Hindlimb muscle (tissue), 1 donor: ENCODE data around the gene LARP1. TPM values are rescaled to one million over a fixed set of nuclear protein-coding genes. Genes with fewer than 3 reads are reported as not detected.

ENCODE experiments used
- DNase-seq: peaks from one replicate; pipeline ENCODE4 v3.0.0-alpha.2; 2013
- polyA plus RNA-seq: library from polyadenylated mRNA; unstranded; fragments of 120-200 nt; gene quantifications from one replicate; pipeline ENCODE4 v1.2.1, GENCODE V29; 2013; ENCODE audit not compliant: insufficient read length

Gene LARP1
- polyA plus RNA-seq, 1 donor: 109 TPM

DNA sequence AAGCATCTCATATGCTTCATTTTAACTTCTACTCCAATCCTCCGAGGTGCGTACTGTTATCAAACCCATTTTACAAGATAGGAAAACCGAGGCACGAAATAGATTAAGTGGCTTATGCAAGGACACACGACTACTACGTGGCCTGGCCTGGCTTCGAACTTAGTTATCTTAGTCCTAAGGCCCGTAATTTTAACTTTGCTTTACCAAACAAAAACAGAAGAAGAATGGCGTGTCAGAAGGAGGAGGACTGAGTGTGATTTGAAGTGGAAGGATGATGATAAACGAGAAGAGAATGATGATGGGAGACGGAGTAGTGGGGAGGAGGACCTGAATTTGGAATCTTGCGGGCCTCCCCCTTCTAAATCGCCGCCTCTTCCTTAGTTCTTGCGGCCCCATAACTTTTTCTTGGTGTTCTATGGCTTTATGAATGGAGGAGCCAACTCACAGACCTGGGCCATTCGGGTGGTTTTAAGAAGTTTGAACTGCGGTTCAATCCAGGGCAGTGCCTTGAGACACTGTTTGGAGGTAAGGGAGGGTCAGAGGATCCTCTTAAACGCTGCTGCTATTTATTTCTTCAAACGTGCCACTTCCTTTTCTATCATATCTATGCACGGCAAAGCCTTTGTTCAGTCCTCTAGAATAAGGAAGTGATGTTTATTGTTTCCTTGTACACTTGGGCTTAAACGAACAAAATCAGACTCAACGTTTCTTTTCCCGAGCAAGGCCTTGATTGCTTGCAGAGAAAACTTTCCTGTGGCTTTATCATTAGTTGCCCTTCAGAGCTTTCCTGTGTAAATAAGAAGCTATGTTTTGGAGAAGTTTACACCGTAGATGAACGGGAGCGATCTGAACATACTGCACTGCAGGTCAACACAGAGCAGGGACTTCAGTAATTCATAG is 104.0 kb downstream of the LARP1 start:
- peak; percentile 38 for DNase-seq

DNA sequence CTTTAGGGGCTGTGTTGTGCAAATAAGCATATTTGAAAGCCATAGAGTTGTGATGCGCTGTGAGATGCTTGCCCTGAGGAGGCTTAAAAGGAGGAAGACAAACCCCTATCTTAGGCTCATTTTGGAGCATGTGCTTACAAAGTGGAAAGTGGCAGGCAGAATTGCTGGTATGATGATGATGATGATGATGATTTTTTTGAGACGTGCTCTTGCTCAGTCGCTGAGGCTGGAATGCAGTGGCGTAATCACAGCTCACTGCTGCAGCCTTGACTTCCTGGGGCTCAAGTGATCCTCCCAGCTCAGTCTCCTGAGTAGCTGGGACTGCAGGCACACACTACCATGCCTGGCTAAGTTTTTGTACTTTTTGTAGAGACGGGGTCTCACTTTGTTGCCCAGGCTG is 104.9 kb downstream of the LARP1 start:
- DNase-seq: no peak

DNA sequence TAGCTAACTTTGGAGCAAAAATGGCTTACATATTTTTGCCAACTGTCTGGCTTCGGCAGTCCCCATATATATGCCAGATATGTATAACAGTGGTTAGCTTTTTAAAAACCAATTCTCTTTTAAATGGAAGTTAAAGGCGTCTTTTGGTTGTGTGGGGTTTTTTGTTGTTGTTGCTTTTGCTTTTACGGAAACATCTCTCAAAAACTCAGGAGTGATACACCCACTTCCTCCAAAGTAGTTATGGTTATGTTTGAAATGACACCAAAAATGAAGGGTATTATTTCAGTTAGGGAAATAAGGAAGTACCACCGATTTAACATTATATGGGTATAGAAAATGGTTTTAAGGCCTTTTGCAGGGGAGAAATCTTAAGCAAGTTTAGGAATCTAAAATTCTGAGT is 105.6 kb downstream of the LARP1 start:
- DNase-seq: no peak

DNA sequence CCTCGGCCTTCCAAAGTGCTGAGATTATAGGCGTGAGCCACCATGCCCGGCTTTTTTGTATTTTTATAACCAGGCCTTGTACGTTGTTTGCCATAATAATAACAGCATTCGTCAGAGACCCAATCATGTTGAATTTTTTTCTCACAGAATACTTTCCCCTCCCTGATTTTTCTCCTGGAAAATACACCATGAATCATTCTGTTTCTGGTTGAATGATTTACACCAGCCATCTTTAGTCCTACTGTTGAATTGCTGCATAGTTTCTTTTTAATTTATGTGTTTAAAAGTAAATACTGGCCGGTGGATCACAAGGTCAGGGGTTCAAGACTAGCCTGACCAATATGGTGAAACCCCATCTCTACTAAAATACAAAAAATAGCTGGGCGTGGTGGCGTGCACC is 106.8 kb downstream of the LARP1 start:
- no peak for DNase-seq

DNA sequence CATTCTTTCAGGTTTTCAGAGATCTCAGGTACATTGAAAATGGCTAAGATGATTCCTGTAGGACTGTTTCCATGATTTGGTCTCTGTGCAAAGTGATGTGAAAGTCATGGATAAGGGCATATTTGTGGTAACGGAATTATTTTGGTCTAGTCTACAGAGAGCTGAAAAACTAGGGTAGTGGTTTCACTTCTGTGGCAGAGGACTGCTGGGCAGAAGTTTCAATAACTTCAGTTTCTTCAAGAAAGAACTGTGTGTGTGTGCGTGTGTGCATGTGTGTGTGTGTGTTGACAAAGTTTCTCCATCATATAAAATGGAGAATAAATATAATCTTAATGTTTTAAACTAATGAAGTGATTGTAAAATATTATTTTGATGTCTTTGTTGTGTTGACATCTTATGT is 107.6 kb downstream of the LARP1 start:
- DNase-seq: no peak

DNA sequence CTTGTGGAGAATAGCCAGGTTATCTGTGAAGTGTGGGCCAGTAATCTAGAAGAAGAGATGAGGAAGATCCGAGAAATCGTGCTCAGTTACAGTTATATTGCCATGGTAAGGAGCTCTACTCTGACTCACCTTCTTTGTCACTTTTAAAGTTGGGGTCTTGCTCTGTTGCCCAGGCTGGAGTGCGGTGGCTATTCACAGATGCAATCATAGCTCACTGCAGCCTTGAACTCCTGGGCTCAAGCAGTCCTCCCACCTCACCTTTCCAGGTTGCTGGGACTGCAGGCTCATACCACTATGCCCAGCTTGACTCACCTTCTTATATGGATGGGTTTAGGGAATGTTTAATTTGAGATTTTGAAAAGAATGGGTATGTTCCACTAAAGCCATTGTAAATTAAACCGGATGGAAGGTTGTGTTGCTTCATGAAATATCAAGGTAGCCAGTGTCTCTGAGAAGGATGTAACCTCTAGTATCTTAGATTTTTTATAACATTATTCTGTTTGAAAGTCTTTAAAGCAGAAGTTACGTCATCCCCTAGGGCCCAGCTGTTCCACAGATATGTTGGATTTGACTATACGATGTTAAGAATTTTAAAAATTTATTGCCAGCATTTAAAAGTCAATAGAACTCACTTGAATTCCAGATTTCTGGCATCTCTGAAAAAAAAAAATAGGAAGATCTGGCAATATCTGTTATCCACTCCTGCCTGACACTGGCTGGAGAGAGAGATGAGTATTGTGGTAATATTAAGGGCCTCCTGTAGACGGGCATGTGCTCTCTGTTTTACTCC is 108.3 kb downstream of the LARP1 start:
- no peak for DNase-seq

DNA sequence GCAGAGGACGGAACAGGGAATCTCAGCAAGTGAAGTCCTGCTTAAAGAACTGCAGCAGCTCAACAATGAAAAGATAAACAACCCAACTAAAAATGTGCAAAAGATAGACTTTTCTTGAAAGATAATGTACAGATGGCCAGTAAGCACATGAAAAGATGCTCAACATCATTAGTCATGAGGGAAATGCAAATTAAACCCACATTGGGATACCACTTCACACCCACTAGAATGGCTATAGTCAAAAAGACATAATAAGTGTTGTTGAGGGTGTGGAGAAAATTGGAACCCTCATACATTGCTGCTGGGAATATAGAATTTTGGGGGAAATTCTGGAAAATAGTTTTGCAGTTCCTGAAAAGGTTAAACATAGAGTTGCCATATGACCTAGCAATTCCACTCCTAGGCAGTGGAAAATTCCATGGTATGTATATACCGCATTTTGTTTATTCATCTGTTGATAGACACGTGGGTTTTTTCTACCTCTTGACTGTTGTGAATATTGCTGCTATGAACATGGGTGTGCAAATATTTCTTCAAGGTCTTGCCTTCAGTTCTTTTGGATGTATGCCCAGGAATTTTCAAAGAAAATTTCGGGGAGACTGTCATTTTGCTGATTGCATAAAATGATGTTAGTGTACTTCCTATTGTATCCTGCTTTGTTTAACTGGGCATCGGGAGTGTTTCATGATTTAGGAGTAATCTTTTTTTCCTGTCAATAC is 110.4 kb downstream of the LARP1 start:
- no peak for DNase-seq

DNA sequence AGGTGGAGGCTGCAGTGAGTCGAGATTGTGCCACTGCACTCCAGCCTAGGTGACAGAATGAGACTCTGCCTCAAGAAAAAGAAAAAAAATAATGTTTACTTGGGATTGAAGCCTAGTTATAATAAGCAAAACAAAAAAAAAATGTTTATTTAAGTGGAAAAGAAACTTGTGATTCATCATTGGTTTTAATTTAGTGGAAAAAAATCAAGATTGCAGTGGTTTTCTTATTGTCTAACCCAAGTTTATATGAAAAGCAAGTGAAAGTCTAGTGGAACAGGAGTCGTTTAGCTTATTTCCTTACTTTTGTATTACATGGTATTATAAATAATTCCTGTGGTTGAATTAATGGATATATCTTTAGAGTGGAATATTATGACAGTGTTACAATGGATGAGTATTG is 111.7 kb downstream of the LARP1 start:
- no peak for DNase-seq

Other genes with a start within 250 kb of the LARP1 start
- 17.8 TPM for gene FAXDC2, start 95.2 kb downstream of the LARP1 start, polyA plus RNA-seq
- 38.6 TPM for gene CNOT8, start 103.2 kb downstream of the LARP1 start, polyA plus RNA-seq
- gene GEMIN5, start 182.8 kb downstream of the LARP1 start, polyA plus RNA-seq: 16.4 TPM
- gene MRPL22, start 185.7 kb downstream of the LARP1 start, polyA plus RNA-seq: 22.9 TPM